Left forelimb (tissue), 1 donor: ENCODE results near the gene LINC01488.

Experiments
- DNase-seq: peaks from one replicate; pipeline ENCODE4 v3.0.0-alpha.2; 2018; ENCODE audit warnings: low spot score

The LINC01488 gene

GRCh38 chr11:69445131-69445470 lies 36.4 kb upstream of the LINC01488 start:
- DNase-seq, result no peak

GRCh38 chr11:69446108-69446507 lies 35.4 kb upstream of the LINC01488 start:
- DNase-seq, result no peak

GRCh38 chr11:69447786-69448185 lies 33.7 kb upstream of the LINC01488 start:
- no peak for DNase-seq

GRCh38 chr11:69448471-69449284 lies 32.8 kb upstream of the LINC01488 start:
- DNase-seq, result no peak

DNA sequence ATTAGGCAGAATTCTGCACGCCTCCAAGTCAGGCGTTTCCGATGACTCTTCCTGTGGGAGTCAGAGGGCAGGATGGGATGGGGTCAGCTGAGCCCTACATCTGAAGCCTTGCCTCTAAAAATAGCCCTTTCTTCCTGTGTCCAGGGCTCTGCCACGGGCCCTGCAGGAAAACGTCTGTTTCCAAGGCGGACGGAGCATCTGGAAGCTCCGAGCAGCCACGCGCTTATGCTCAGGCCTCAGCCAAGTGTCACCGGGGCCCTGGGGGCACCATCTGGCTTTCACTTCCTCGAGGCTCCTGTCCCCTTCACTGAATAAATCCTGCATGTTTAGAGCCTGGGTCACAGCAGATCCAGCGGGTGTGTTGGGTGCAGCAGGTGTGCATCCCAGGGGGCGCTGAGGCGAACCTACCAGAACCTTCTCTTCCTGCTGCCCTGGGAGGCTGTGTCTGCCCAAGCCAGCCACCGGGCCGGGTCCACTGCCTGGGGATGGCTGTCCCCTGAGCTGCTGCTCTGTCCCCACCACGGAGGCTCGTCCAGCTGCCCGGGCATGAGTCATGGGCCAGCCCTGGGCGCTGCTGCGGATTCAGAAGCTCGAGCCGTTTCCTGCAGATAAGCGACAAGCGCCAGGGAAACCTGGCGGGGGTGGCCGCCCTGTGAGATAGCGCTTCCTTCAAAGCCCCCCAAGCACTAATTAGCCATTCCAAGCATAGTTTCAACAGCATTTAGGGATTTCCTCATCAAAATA lies 32.0 kb upstream of the LINC01488 start:
- DNase-seq, result no peak

GRCh38 chr11:69450064-69450856 lies 31.2 kb upstream of the LINC01488 start:
- no peak for DNase-seq

DNA sequence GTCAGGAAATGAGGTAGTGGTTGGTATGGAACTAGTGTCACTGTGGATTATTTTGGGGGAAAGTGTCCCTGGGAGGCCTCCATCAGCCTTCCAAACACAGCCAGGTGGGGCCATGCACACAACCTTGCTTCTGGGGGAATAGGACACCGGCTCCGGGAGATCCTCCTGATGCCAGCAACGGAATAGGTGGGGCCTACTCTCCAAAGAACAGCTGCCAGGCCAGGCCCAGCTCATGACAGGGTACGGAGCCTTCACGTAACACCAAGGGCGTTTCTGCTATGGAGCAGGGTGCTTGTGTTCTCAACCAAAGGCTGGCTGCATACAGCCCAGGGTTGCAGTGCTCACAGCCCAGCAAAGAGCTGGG lies 30.6 kb upstream of the LINC01488 start:
- no peak for DNase-seq

DNA sequence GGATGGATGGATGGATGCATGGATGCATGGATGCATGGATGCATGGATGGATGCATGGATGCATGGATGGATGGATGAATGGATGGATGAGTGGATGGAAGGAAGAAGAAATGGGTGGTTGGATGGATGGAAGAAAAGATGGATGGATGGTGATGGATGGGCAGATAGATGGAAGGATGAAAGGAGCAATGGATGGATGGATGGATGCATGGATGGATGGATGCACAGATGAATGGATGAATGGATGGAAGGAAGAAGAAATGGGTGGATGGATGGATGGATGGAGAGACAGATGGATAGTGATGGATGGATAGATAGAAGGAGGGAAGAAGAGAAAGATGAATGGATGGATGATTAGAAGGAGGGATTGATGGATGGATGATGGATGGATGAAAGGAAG lies 30.2 kb upstream of the LINC01488 start:
- DNase-seq, result no peak

DNA sequence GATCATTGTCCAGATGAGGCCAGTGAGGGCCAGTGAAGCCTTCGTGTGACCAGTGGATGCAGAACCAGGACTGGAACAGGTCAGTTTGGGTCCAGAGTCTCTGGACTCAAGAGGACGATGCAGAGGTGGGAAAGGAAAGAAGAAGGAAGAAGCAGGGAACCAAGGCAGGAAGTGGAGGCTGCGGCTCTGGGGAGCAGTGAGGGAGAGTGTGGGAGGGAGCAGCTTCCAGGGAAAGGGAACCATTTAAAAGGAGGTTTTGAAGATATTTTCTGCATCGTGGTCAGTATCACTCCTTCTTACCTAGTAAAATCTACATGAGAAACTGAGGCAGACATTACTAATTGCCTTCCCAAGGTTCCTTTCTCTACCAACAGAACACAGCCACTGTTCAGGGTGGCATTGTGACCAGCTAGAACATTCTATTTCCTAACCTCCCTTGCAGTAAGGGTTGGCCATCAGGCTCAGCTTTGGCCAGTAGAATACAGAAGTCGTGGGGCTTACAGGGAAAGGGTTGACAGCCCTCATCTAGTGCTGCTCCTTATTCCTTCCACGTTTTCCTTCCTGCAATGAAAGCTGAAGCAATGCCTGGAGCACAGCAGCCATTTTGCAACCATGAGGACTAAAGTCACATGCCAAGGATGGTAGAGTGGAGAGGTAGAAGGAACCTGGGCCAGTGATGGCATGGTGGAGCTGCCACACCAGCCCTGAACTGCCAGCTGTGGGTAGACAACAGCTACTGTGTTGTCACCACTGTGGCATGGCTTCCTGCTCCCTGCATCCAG lies 29.1 kb upstream of the LINC01488 start:
- no peak for DNase-seq

GRCh38 chr11:69453151-69453550 lies 28.3 kb upstream of the LINC01488 start:
- DNase-seq, result no peak

DNA sequence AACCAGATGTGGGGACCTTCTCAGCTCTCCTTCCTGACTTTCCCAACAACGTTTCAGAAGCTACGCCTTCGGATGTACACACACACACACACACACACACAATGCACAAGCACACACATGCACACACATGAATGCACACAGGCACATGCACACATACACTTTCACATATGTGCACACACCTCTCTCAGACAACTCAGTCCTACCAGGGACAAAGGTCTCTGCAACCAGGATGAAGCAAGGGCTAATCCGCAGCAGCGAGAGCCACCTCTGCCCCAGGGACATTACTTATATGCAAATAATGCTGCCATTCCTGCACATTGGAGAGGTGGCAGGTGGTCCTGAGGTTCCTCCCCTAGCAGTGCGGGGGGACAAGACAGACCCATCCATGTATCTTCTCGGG lies 27.4 kb upstream of the LINC01488 start:
- no peak for DNase-seq

GRCh38 chr11:69455969-69456368 lies 25.5 kb upstream of the LINC01488 start:
- no peak for DNase-seq

- no peak for DNase-seq
Observed at GRCh38 chr11:69456712-69457111, 24.8 kb upstream of the LINC01488 start.

GRCh38 chr11:69459848-69460539 lies 21.5 kb upstream of the LINC01488 start:
- no peak for DNase-seq

GRCh38 chr11:69460540-69461257 lies 20.8 kb upstream of the LINC01488 start:
- no peak for DNase-seq

GRCh38 chr11:69461272-69461962 lies 20.0 kb upstream of the LINC01488 start:
- no peak for DNase-seq

- peak; percentile 79 for DNase-seq
Observed at GRCh38 chr11:69462106-69462951, 19.1 kb upstream of the LINC01488 start.

GRCh38 chr11:69463181-69463994 lies 18.1 kb upstream of the LINC01488 start:
- peak; percentile 88 for DNase-seq
